Common myeloid progenitor, CD34-positive (primary cell): ENCODE measurements around the gene ACVR1.
A peak's percentile ranks its signal among the peaks of the same experiment; 100 is the strongest.

Source experiments
- CTCF ChIA-PET: fragments of 350-600 bp; sonication (Branson Sonifier 250); formaldehyde crosslinking; loops from one replicate; lab custom pipeline; 2021; ENCODE audit warnings: antibody characterized with exemption; lab: Charles Lee
- POLR2A ChIA-PET: fragments of 350-600 bp; sonication (Branson Sonifier 250); formaldehyde crosslinking; loops from one replicate; lab custom pipeline; 2021; ENCODE audit warnings: antibody characterized with exemption; lab: Charles Lee
- DNase-seq, 3 donors: peaks; one replicate each; pipeline versions ENCODE4 v3.0.0 to v3.0.0-alpha.2; 2013
- H3K27ac ChIP-seq, 2 experiments: 1 replicate in 1 of 2; 2 replicates in 1 of 2; pipeline ENCODE4 v1.7.0; 2013; ENCODE audit warnings: inconsistent platforms in 2 of 2, low read length in 2 of 2, mild to moderate bottlenecking in 2 of 2, low read depth in 1 of 2, moderate library complexity in 1 of 2; ENCODE audit not compliant: severe bottlenecking in 2 of 2, insufficient read depth in 1 of 2, poor library complexity in 1 of 2
- H3K27me3 ChIP-seq, 5 experiments: replicated peaks in 2 of 5; 1 replicate in 3 of 5; 2 replicates in 2 of 5; pipeline versions ENCODE4 v1.6.1 to v1.7.0; 2013; ENCODE audit warnings: low read length in 4 of 5, mild to moderate bottlenecking in 2 of 5, moderate library complexity in 2 of 5, inconsistent platforms in 1 of 5; ENCODE audit not compliant: insufficient read depth in 5 of 5, control insufficient read depth in 4 of 5
- H3K36me3 ChIP-seq, 4 experiments: 1 replicate in 2 of 4; 2 replicates in 2 of 4; pipeline versions ENCODE4 v1.6.1 to v1.7.0; 2013; ENCODE audit warnings: low read length in 3 of 4, control low read depth in 1 of 4, mild to moderate bottlenecking in 1 of 4; ENCODE audit not compliant: control insufficient read depth in 4 of 4, insufficient read depth in 4 of 4
- H3K4me1 ChIP-seq, 4 experiments: 1 replicate in 3 of 4; 2 replicates in 1 of 4; pipeline versions ENCODE4 v1.6.1 to v1.7.1; 2013; ENCODE audit warnings: low read length in 3 of 4, mild to moderate bottlenecking in 3 of 4, control low read depth in 1 of 4, inconsistent platforms in 1 of 4, moderate library complexity in 1 of 4; ENCODE audit not compliant: control insufficient read depth in 4 of 4, insufficient read depth in 4 of 4; ENCODE audit errors: control extremely low read depth in 1 of 4
- H3K4me3 ChIP-seq, 7 experiments: 1 replicate in 4 of 7; 2 replicates in 3 of 7; pipeline versions ENCODE4 v1.5.1 to v1.7.0; 2013; ENCODE audit warnings: mild to moderate bottlenecking in 7 of 7, low read length in 6 of 7, moderate library complexity in 6 of 7, inconsistent platforms in 2 of 7, low read depth in 2 of 7, control low read depth in 1 of 7; ENCODE audit not compliant: insufficient read depth in 4 of 7, control insufficient read depth in 1 of 7; ENCODE audit errors: extremely low read depth in 1 of 7
- H3K9me3 ChIP-seq, 5 experiments: 1 replicate in 4 of 5; 2 replicates in 1 of 5; pipeline versions ENCODE4 v1.6.1 to v1.7.1; 2013; ENCODE audit warnings: low read length in 4 of 5, mild to moderate bottlenecking in 2 of 5, inconsistent platforms in 1 of 5, low read depth in 1 of 5, moderate library complexity in 1 of 5; ENCODE audit not compliant: control insufficient read depth in 4 of 5, insufficient read depth in 2 of 5; ENCODE audit errors: control extremely low read depth in 1 of 5
- WGBS: methylation state at CpG from one replicate; pipeline ENCODE4 v1.1.5; 2013; ENCODE audit not compliant: insufficient coverage; 5-methylcytosine and 5-hydroxymethylcytosine counted together

The ACVR1 gene

DNA sequence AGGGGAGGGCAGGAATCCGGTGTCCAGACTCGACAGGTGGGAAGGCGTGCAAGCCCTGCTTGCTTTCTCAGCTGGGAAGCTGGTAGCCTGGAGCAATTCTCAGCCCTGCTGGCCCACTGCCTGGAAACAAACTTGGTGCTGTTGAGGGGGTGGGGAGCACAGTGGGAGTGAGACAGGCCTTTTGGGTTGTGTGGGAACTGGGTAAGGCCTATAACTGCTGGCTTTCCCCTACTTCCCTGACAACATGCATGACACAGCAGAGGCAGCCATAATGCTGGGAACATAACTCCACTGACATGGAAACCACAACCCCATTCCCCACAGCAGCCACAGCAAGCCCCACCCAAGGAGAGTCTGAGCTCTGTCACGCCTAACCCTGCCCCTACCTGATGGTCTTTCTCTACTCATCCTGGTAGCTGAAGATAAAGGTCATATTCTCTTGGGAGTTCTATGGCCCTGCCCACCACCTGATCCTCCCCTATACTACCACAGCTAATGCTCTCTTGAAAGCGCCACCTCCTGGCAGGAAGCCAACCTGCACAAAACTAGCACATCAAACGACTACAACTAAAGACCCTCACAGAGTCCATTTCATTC is 124.6 kb downstream of the ACVR1 start:
- ChIA-PET POLR2A (no interaction called here), CTCF (no interaction called here)
- 97% methylated on average over 5 of the region's 6 CpGs for WGBS
- Histone ChIP-seq H3K4me1 (no peaks in the 10 kb centered on the region), H3K9me3 (peaks cover 0 to 13% (median 6%) of the 10 kb centered on the region in 5 experiments), H3K27me3 (no peaks in the 10 kb centered on the region), H3K27ac (no peak overlapping the region), H3K4me3 (no peak overlapping the region), H3K36me3 (peaks cover 0 to 50% (median 13%) of the 10 kb centered on the region in 4 experiments)
- peak in 2 of 3 donors; percentile 14 to 19 for DNase-seq

DNA sequence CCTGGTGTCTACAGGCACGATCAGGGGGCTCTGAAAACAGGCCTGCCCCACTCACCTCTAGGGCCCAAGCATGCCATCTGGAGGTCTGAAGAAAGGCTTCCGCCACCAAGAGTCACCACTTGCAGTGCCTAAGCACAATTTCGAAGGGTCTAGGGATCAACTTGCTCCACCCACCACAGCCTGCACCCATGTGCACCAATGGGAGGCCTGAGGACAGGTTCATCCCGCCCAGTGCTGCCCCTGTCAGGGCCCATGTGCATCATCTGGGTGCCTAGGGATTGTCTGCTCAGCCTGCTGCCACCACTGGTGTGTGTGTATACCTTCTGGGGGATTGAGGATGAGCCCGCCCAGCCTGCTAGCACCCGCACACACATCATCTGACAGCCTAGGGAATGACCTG is 126.4 kb downstream of the ACVR1 start:
- Histone ChIP-seq H3K27ac (no peak overlapping the region), H3K4me1 (no peaks in the 10 kb centered on the region), H3K27me3 (no peaks in the 10 kb centered on the region), H3K4me3 (no peak overlapping the region), H3K9me3 (no peaks in the 10 kb centered on the region), H3K36me3 (peaks cover 0 to 42% (median 8%) of the 10 kb centered on the region in 4 experiments)
- WGBS, result 100% methylated on average over 3 of the region's 6 CpGs
- no peak for DNase-seq
- ChIA-PET POLR2A (no interaction called here), CTCF (no interaction called here)

GRCh38 chr2:157748371-157749142 is 127.6 kb downstream of the ACVR1 start:
- Histone ChIP-seq H3K4me3 (no peak overlapping the region), H3K4me1 (no peaks in the 10 kb centered on the region), H3K27me3 (no peaks in the 10 kb centered on the region), H3K27ac (no peak overlapping the region), H3K36me3 (peaks cover 0 to 36% (median 5%) of the 10 kb centered on the region in 4 experiments), H3K9me3 (peaks cover 0 to 2% (median 0%) of the 10 kb centered on the region in 5 experiments)
- POLR2A ChIA-PET, result no interaction called here
- WGBS, result 100% methylated on average over 1 of the region's 3 CpGs
- CTCF ChIA-PET, result no interaction called here
- no peak for DNase-seq

- POLR2A ChIA-PET, result no interaction called here
- Histone ChIP-seq H3K27ac (no peak overlapping the region), H3K4me3 (no peak overlapping the region), H3K4me1 (no peaks in the 10 kb centered on the region), H3K9me3 (peaks cover 0 to 2% (median 0%) of the 10 kb centered on the region in 5 experiments), H3K27me3 (no peaks in the 10 kb centered on the region), H3K36me3 (peaks cover 0 to 32% (median 4%) of the 10 kb centered on the region in 4 experiments)
- DNase-seq, result no peak
- 100% methylated on average over 2 of the region's 3 CpGs for WGBS
- CTCF ChIA-PET, result no interaction called here
These were observed 128.3 kb downstream of the ACVR1 start for GRCh38 chr2:157747695-157748370.

GRCh38 chr2:157747280-157747679 is 128.8 kb downstream of the ACVR1 start:
- no peak for DNase-seq
- H3K4me1 ChIP-seq, result no peaks in the 10 kb centered on the region
- ChIA-PET CTCF (no interaction called here), POLR2A (no interaction called here)
- H3K36me3 ChIP-seq, result peaks cover 0 to 32% (median 5%) of the 10 kb centered on the region in 4 experiments
- H3K9me3 ChIP-seq, result peaks cover 0 to 2% (median 0%) of the 10 kb centered on the region in 5 experiments
- H3K27ac ChIP-seq, result no peak overlapping the region
- no peak overlapping the region for H3K4me3 ChIP-seq
- no CpG with 5 or more reads among the region's 3 CpGs for WGBS
- H3K27me3 ChIP-seq, result no peaks in the 10 kb centered on the region

- H3K4me1 ChIP-seq, result no peaks in the 10 kb centered on the region
- WGBS, result 98% methylated on average over 9 of the region's 12 CpGs
- H3K4me3 ChIP-seq, result no peak overlapping the region
- H3K36me3 ChIP-seq, result peaks cover 0 to 30% (median 5%) of the 10 kb centered on the region in 4 experiments
- peaks cover 0 to 2% (median 0%) of the 10 kb centered on the region in 5 experiments for H3K9me3 ChIP-seq
- DNase-seq, result no peak
- H3K27me3 ChIP-seq, result no peaks in the 10 kb centered on the region
- H3K27ac ChIP-seq, result no peak overlapping the region
- POLR2A ChIA-PET, result interaction anchor here (0.7 kb wide), 1 partner anchor 572 kb away, joined by 3 read pairs; no protein-coding TSS in a partner anchor
- CTCF ChIA-PET, result no interaction called here
These were observed 129.7 kb downstream of the ACVR1 start for GRCh38 chr2:157746234-157746950.
